ENCODE data around the gene ZNF784. TPM values are rescaled to one million over a fixed set of nuclear protein-coding genes. Genes with fewer than 3 reads are reported as not detected.

Gene ZNF784
- total and polyA plus RNA-seq, 2 of the 4 experiments (the other 2 are of a cell fraction), result 2.5 to 3.7 TPM

GRCh38 chr19:55632463-55632834 is 8.1 kb upstream of the ZNF784 start:
- H4K91ac ChIP-seq (ENCODE audit: insufficient read depth, low read depth, low read length), result no peak overlapping the region; the same call in 1 of the 2 replicates
- H3K79me1 ChIP-seq (ENCODE audit: low read depth in 1 of 2, low read length in 2 of 2), result peaks cover 19 to 29% of the 10 kb centered on the region in 2 experiments
- dilution Hi-C loops (cut with HindIII; ENCODE audit: low sequenced_read_pairs, unreplicated experiment), result no loop called here
- H3K4ac ChIP-seq (ENCODE audit: low read depth, low read length), result 0 out of 2 replicates have a peak overlapping the region, but pooled peaks have one; percentile 42
- peak overlapping the region; percentile 85 for H4K5ac ChIP-seq (ENCODE audit: low read depth, low read length)
- H2AK5ac ChIP-seq (ENCODE audit: low read depth, low read length), result no peak overlapping the region; the same call in 1 of the 2 replicates
- ATAC-seq (ENCODE audit: low read depth) (peak; percentile 73), DNase-seq (peak; percentile 96)
- no peaks in the 10 kb centered on the region for H3K36me3 ChIP-seq (ENCODE audit: control insufficient read depth, insufficient read depth, low read length)
- peaks cover 9% of the 10 kb centered on the region for H3K4me1 ChIP-seq (ENCODE audit: control insufficient read depth, insufficient read depth, low read length)
- ChIA-PET CTCF (interaction anchor here (0.6 to 1.5 kb wide), 11 partner anchors 14 to 701 kb away, joined by 3 to 8 read pairs (median 3); partner anchors contain the start of genes CCDC106, U2AF2 and ZNF865), POLR2A (ENCODE audit: unreplicated experiment) (interaction anchor here (0.6 kb wide), 1 partner anchor 9 kb away, joined by 6 read pairs; the partner anchor contains the start of gene ZNF580)
- no peak overlapping the region for H3K23ac ChIP-seq (ENCODE audit: low read depth, low read length)
- H3K56ac ChIP-seq (ENCODE audit: extremely low read depth, insufficient read depth, low read length), result no peak overlapping the region
- 0 out of 3 replicates have a peak overlapping the region, but pooled peaks have one; percentile 12 for H2BK15ac ChIP-seq (ENCODE audit: low read depth, low read length)
- H2AFZ ChIP-seq (replicated peaks; ENCODE audit: low read length, poor library complexity), result peak overlapping the region; percentile 98
- no peak overlapping the region for H3K4me3 ChIP-seq (ENCODE audit: insufficient read depth, low read depth, low read length)
- intact Hi-C loops (cut with micrococcal nuclease), result loop anchor here (1.0 to 10.0 kb wide), 2 partner anchors 115 to 432 kb away; no protein-coding TSS in a partner anchor
- no peak overlapping the region for H2BK20ac ChIP-seq (ENCODE audit: low read depth, low read length)
- no peak overlapping the region for H2BK5ac ChIP-seq (ENCODE audit: low read depth, low read length, poor library complexity, severe bottlenecking)
- H4K20me1 ChIP-seq (ENCODE audit: insufficient read depth, low read length), result 0 out of 2 replicates have a peak, but pooled peaks cover 9% of the 10 kb centered on the region
- H4K8ac ChIP-seq (ENCODE audit: low read depth in 2 of 2, low read length in 2 of 2), result peak overlapping the region; percentile 26 to 93
- peaks cover 16% of the 10 kb centered on the region for H3K9me1 ChIP-seq (ENCODE audit: insufficient read depth, low read length)
- H3K27ac ChIP-seq (ENCODE audit: insufficient read depth, low read length), result no peak overlapping the region
- no peaks in the 10 kb centered on the region for H3K27me3 ChIP-seq (ENCODE audit: control insufficient read depth, insufficient read depth, low read length)
- H3K9me3 ChIP-seq (ENCODE audit: control insufficient read depth, insufficient read depth, low read length), result no peaks in the 10 kb centered on the region
- H3K14ac ChIP-seq (replicated peaks; ENCODE audit: low read depth, low read length), result no peak overlapping the region
- BruUV-seq (replicated peaks), result no TSS peak
- H3K4me2 ChIP-seq (ENCODE audit: low read depth, low read length), result no peak overlapping the region
- WGBS, 2 experiments (ENCODE audit: extremely low coverage in 2 of 2, insufficient read length in 1 of 2), result no CpG with 5 or more reads among the region's 3 CpGs
- in situ Hi-C loops (cut with MboI; ENCODE audit: low sequenced_read_pairs), result loop anchor here (25.0 kb wide), 2 partner anchors 345 to 520 kb away; partner anchors contain the start of genes BRSK1, HSPBP1 and PPP1R12C
- H3K9ac ChIP-seq (ENCODE audit: low read depth, low read length), result 0 out of 2 replicates have a peak overlapping the region, but pooled peaks have one; percentile 2
- H3K18ac ChIP-seq (ENCODE audit: low read depth, low read length), result no peak overlapping the region
- no peak overlapping the region for H2BK120ac ChIP-seq (ENCODE audit: low read depth, low read length)
- peak overlapping the region; percentile 93 for H2AK9ac ChIP-seq (replicated peaks; ENCODE audit: low read depth, low read length, poor library complexity)
- TF ChIP-seq RAD21 (IDR thresholded peaks at IDR 0.05; ENCODE audit: low read length) (peak; percentile 79), MXI1 (IDR thresholded peaks at IDR 0.05; ENCODE audit: borderline replicate concordance, low read depth, low read length) (no peak), FOS (IDR thresholded peaks at IDR 0.05; ENCODE audit: low read depth, low read length) (no peak), MAZ (IDR thresholded peaks at IDR 0.05; ENCODE audit: borderline replicate concordance, low read depth, low read length) (peak; percentile 29; the same call in 1 of the 2 replicates), MAFK (IDR thresholded peaks at IDR 0.05; ENCODE audit: low read depth, low read length) (no peak), BHLHE40 (IDR thresholded peaks at IDR 0.05; ENCODE audit: low read depth, low read length) (no peak), RCOR1 (IDR thresholded peaks at IDR 0.05; ENCODE audit: insufficient replicate concordance, low read length) (no peak), NFE2L2 (IDR thresholded peaks at IDR 0.05; ENCODE audit: low read depth, low read length) (no peak), CHD1 (IDR thresholded peaks at IDR 0.05; ENCODE audit: low read depth, low read length) (no peak), RFX5 (IDR thresholded peaks at IDR 0.05; ENCODE audit: low read depth, low read length) (peak; percentile 35; the same call in 1 of the 2 replicates), CTCF (conservative IDR thresholded peaks at IDR 0.05; ENCODE audit: low read depth, low read length) (peak; percentile 85), SMC3 (IDR thresholded peaks at IDR 0.05; ENCODE audit: low read depth, low read length) (peak; percentile 69), ELK1 (IDR thresholded peaks at IDR 0.05; ENCODE audit: borderline replicate concordance, low read depth, low read length) (no peak), CEBPB (IDR thresholded peaks at IDR 0.05; ENCODE audit: low read depth, low read length) (no peak)
- TF ChIP-seq, protein P1, sequence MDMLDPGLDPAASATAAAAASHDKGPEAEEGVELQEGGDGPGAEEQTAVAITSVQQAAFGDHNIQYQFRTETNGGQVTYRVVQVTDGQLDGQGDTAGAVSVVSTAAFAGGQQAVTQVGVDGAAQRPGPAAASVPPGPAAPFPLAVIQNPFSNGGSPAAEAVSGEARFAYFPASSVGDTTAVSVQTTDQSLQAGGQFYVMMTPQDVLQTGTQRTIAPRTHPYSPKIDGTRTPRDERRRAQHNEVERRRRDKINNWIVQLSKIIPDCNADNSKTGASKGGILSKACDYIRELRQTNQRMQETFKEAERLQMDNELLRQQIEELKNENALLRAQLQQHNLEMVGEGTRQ (IDR thresholded peaks at IDR 0.05; ENCODE audit: low read depth, low read length), result no peak

Measured in IMR-90 (cell line).